Stimulated activated naive B cell treated with anti-CD40 and anti-IgM and Interleukin-4, amounts not matched to agents 10 μg/mL and 1 μg/mL and 100 μg/mL, for 72 hours (primary cell): ENCODE measurements around the gene ZSCAN1.
A peak's percentile ranks its signal among the peaks of the same experiment; 100 is the strongest.
"Not testable (repeated sequence)": the region's sequence is repeated elsewhere in the genome, so short reads cannot be mapped to it uniquely, and the experiment has no call there.

Experiments used
- ATAC-seq, 2 donors: fragments of 150-1000 bp; cut with Tn5 transposase; replicated peaks; 2 replicates each; pipeline ENCODE4 v1.10.0; 2021; ENCODE audit warnings: moderate library complexity in 1 of 2
- DNase-seq: peaks from one replicate; pipeline ENCODE4 v3.0.0; 2021
- H3K27ac Mint-ChIP-seq: one replicate; pipeline ENCODE4 v1.8.0; 2022; ENCODE audit warnings: mild to moderate bottlenecking, mixed read lengths
- H3K27me3 Mint-ChIP-seq, 2 donors: one replicate each; pipeline ENCODE4 v1.8.0; 2022; ENCODE audit warnings: mixed read lengths in 2 of 2
- H3K36me3 Mint-ChIP-seq, 2 donors: one replicate each; pipeline ENCODE4 v1.8.0; 2022; ENCODE audit warnings: mixed read lengths in 2 of 2, mild to moderate bottlenecking in 1 of 2
- H3K4me1 Mint-ChIP-seq, 2 donors: one replicate each; pipeline ENCODE4 v1.8.0; 2022; ENCODE audit warnings: mixed read lengths in 2 of 2, mild to moderate bottlenecking in 1 of 2
- H3K4me3 Mint-ChIP-seq, 2 donors: one replicate each; pipeline ENCODE4 v1.8.0; 2022; ENCODE audit warnings: mild to moderate bottlenecking in 2 of 2, mixed read lengths in 2 of 2, moderate library complexity in 1 of 2
- H3K9me3 Mint-ChIP-seq, 2 donors: one replicate each; pipeline ENCODE4 v1.8.0; 2022; ENCODE audit warnings: mixed read lengths in 2 of 2, mild to moderate bottlenecking in 1 of 2

The ZSCAN1 gene, protein sequence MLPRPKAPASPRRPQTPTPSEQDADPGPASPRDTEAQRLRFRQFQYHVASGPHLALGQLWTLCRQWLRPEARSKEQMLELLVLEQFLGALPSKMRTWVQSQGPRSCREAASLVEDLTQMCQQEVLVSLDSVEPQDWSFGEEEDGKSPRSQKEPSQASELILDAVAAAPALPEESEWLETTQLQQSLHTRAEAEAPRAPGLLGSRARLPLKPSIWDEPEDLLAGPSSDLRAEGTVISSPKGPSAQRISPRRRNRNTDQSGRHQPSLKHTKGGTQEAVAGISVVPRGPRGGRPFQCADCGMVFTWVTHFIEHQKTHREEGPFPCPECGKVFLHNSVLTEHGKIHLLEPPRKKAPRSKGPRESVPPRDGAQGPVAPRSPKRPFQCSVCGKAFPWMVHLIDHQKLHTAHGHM

DNA sequence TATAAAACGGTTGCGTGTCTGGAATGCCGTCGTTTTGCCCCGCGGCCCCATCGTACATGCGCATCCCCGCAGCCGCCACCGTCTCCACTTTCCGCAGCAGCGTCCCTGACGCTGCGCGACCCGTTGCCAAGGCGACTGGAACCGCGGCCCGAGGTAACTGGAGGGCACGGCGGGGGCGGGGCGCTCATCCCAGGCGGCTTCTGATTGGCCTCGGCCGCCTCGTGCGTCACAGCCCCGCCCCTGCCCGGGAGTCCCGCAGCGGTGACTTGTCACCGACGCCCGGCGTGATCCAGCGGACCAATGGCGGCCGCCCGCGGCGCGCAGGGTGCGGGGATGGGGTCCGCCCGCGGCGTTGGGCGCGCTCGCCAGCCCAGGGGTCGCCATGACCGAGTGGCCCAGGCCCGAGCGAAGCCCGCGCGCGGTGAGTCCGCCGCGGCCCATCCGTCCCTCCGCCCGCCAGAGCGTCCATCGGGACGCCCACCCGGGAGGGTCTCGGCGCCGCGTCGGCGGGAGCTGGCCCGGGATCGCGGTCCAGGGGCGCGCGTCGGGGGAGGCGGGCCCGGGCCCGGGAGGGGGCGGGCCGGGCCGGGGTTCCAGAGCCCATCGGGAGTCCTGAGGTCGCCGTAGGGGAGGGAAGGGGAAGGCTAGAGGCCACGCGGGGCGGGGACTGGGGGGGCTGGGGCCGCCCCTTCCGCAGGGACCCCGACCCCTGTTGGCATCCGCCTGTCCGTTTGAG is at the start of gene ZSCAN1:
Gene ZSCAN1 (plus strand): TSS at position 285 of the 736 bp plus-strand sequence. CDS start 3,812 bp downstream, outside the sequence.
- Mint-ChIP-seq H3K4me3 (peak within 1 kb of the TSS; percentile 81 to 84), H3K27ac (peak within 1 kb of the TSS; percentile 91), H3K36me3 (peaks cover 13 to 25% of the 10 kb centered on the region in 2 donors), H3K27me3 (peaks cover 40 to 54% of the 10 kb centered on the region in 2 donors), H3K4me1 (peaks cover 7 to 14% of the 10 kb centered on the region in 2 donors), H3K9me3 (peaks cover 20 to 24% of the 10 kb centered on the region in 2 donors)
- peak; percentile 95 to 98 for ATAC-seq
- DNase-seq, result peak; percentile 81

- Mint-ChIP-seq H3K27ac (no peak overlapping the region), H3K9me3 (peaks cover 35 to 41% of the 10 kb centered on the region in 2 donors), H3K4me3 (no peak overlapping the region), H3K36me3 (peaks cover 72 to 95% of the 10 kb centered on the region in 2 donors), H3K27me3 (no peaks in the 10 kb centered on the region), H3K4me1 (peaks cover 0 to 2% of the 10 kb centered on the region in 2 donors)
- DNase-seq, result no peak
- ATAC-seq, result no peak
Measured at GRCh38 chr19:57992841-57993240, 41.0 kb upstream of the ZSCAN1 start.

DNA sequence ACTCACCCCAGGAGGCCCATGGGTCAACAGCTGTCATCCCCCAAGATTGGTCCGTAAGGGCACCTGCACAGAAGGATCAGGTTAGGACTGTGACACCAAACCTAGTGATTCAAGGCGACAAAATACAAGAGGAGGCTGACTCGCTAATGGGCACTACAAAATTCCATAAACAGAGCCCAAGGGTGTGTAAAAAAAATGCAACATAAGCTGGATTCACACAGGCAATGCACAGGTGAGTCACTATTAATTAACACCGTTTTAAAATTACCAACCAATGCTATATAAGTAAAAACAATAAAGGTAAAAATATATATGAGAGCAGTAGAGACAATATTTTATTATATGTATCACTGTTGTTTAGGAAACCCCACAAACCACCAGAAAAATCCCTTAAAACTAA is 33.1 kb upstream of the ZSCAN1 start:
- Mint-ChIP-seq H3K27me3 (no peaks in the 10 kb centered on the region), H3K4me1 (peaks cover 24 to 51% of the 10 kb centered on the region in 2 donors), H3K4me3 (peak overlapping the region in 1 of 2 donors; percentile 95), H3K36me3 (peaks cover 67 to 87% of the 10 kb centered on the region in 2 donors), H3K27ac (peak overlapping the region; percentile 83), H3K9me3 (peaks cover 19 to 20% of the 10 kb centered on the region in 2 donors)
- ATAC-seq (no peak), DNase-seq (no peak)

DNA sequence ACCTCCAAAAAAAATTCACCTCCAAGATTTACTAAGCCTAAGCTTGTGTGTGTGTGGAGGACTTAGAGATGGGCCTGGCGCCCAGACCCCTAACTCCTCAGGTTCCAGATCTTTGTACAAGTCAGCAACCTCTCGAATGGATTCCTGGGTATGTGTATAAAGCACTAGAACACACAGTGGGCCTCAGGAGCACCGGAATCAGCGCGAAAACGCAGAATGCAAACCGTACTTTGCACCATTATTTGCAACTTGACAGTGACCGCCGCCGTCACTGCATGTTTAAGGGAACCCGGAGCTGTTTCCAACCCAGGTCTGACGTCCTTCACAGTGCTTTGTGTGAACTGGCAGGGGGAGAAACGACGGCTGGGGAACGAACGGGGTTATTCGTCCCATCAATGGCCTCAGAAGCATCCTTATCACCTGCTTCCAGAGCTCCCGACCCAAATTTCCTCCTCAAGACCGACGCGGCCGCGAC is 31.9 kb upstream of the ZSCAN1 start:
- ATAC-seq (peak; percentile 33 to 35), DNase-seq (no peak)

DNA sequence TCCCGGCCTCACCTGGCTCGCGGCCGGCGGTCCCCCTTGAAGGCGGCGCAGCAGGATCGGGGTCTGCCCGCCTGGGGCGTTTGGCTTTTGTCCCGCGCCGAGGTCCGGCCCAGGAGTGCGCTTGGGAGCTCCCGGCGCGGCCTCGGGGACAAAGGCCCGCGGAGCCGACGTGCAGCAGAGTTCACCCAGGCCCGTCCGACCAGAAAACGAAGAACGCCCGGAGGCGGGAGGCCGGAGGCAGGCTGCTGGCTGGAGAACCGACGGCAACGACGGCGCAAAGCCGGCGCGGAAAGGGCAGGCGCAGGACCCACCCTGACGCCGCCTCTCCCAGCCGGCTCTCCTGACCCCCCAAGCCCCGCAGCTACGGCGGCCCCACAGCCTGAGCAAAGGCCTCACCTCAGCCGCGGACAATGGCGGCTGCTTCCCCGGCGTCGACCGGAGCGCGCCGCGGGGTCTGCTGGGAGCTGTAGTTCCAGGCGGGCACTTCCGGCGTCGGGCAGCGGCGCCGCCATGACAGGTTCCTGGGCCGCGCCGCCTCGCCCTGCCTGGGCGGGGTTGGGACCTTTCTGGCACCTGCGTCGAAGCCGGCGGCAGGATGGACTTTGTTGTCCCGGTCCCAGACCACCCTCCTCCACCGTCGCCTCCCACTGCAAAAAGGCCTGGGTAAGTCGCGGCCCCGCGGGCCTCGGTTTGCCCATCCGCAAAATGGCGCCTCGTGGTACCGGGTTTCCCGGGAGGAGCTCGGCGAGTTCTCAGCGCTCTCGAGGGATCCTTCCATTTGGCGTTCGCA is 31.2 kb upstream of the ZSCAN1 start, which contains the start of gene ZNF606:
Gene ZNF606 (minus strand): TSS at position 437 of the 790 bp plus-strand sequence. CDS start 1,501 bp downstream, outside the sequence.
- Mint-ChIP-seq H3K9me3 (peaks cover 16 to 20% of the 10 kb centered on the region in 2 donors), H3K4me3 (peak within 1 kb of the TSS; percentile 92 to 95), H3K4me1 (peaks cover 24 to 56% of the 10 kb centered on the region in 2 donors), H3K27me3 (no peaks in the 10 kb centered on the region), H3K27ac (peak within 1 kb of the TSS; percentile 97), H3K36me3 (peaks cover 70 to 87% of the 10 kb centered on the region in 2 donors)
- DNase-seq (peak; percentile 81), ATAC-seq (peak; percentile 98)

More for the DNA sequence above, 31.9 kb upstream of the ZSCAN1 start:
- Mint-ChIP-seq H3K27me3 (no peaks in the 10 kb centered on the region), H3K4me3 (peak overlapping the region; percentile 92 to 95), H3K9me3 (peaks cover 12 to 19% of the 10 kb centered on the region in 2 donors), H3K4me1 (peaks cover 24 to 52% of the 10 kb centered on the region in 2 donors), H3K27ac (peak overlapping the region; percentile 97), H3K36me3 (peaks cover 65 to 87% of the 10 kb centered on the region in 2 donors)

DNA sequence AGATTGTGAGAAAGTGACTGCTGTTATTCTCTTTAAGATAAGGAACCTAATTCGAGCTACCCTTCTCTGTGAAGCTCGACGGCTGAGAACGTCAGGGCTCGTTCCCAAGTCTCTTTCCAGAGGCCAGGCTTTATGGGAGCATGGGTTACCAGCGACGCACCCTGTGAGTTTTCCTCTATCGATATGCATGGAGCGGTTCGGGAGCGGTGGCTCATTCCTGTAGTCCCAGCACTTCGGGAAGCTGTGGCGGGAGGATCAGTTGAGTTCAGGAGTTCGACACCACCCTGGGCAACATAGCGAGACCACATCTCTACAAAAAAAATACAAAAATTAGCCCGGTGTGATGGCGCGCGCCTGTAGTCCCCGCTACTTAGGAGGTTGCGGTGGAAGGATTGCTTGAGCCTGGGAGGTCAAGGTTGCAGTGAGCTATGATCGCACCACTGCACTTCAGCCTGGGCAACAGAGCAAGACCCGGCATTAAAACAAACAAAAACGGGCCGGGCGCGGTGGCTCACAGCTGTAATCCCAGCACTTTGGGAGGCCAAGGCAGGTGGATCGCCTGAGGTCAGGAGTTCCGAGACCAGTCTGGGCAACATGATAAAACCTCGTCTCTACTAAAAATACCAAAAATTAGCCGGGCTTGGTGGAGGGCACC is 30.5 kb upstream of the ZSCAN1 start:
- peak in 1 of 2 donors; percentile 5 for ATAC-seq
- Mint-ChIP-seq H3K27me3 (no peaks in the 10 kb centered on the region), H3K4me1 (peaks cover 27 to 58% of the 10 kb centered on the region in 2 donors), H3K36me3 (peaks cover 75 to 86% of the 10 kb centered on the region in 2 donors), H3K4me3 (peak overlapping the region; percentile 92 to 95), H3K27ac (peak overlapping the region; percentile 97), H3K9me3 (peaks cover 18 to 23% of the 10 kb centered on the region in 2 donors)
- no peak for DNase-seq

DNA sequence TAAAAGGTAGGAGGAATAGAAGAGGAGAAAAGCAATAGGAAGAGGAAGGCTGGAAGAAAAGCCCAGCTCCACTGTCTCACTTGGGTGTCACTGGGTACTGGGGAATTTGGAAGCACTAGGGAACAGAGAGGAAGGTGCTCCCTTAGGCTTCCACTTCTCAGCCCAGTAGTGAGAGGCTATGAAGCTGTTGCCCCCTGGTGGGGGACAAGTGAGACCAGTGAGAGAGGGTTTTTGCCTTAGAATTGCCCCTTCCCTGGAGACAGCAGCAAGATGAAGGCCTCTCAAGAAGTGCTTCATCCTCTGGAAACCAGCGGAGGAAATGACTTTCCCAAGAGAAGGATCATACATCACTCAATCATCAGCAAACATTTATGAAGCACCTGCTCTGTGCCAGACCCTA is 26.5 kb upstream of the ZSCAN1 start:
- no peak for DNase-seq
- H3K4me1 Mint-ChIP-seq, result peaks cover 20 to 38% of the 10 kb centered on the region in 2 donors
- no peak for ATAC-seq
- no peak overlapping the region for H3K4me3 Mint-ChIP-seq
- H3K9me3 Mint-ChIP-seq, result peaks cover 13 to 22% of the 10 kb centered on the region in 2 donors
- H3K36me3 Mint-ChIP-seq, result peaks cover 53 to 64% of the 10 kb centered on the region in 2 donors
- no peak overlapping the region for H3K27ac Mint-ChIP-seq
- no peaks in the 10 kb centered on the region for H3K27me3 Mint-ChIP-seq

- not testable (repeated sequence) for DNase-seq, H3K27me3 Mint-ChIP-seq, ATAC-seq
- H3K36me3 Mint-ChIP-seq, result peaks cover 47 to 64% of the 10 kb centered on the region in 2 donors
- peaks cover 14 to 21% of the 10 kb centered on the region in 2 donors for H3K9me3 Mint-ChIP-seq
- peaks cover 17 to 33% of the 10 kb centered on the region in 2 donors for H3K4me1 Mint-ChIP-seq
- peak overlapping the region; percentile 98 for H3K27ac Mint-ChIP-seq
- H3K4me3 Mint-ChIP-seq, result peak overlapping the region; percentile 84 to 93
Measured at GRCh38 chr19:58008877-58009276, 24.9 kb upstream of the ZSCAN1 start.

- Mint-ChIP-seq H3K9me3 (peaks cover 13 to 17% of the 10 kb centered on the region in 2 donors), H3K4me1 (peaks cover 13 to 29% of the 10 kb centered on the region in 2 donors), H3K27ac (peak overlapping the region; percentile 98), H3K36me3 (peaks cover 43 to 60% of the 10 kb centered on the region in 2 donors), H3K27me3 (no peaks in the 10 kb centered on the region), H3K4me3 (peak overlapping the region; percentile 84 to 93)
- ATAC-seq, result no peak
- no peak for DNase-seq
Measured at GRCh38 chr19:58009301-58009665, 24.5 kb upstream of the ZSCAN1 start.

DNA sequence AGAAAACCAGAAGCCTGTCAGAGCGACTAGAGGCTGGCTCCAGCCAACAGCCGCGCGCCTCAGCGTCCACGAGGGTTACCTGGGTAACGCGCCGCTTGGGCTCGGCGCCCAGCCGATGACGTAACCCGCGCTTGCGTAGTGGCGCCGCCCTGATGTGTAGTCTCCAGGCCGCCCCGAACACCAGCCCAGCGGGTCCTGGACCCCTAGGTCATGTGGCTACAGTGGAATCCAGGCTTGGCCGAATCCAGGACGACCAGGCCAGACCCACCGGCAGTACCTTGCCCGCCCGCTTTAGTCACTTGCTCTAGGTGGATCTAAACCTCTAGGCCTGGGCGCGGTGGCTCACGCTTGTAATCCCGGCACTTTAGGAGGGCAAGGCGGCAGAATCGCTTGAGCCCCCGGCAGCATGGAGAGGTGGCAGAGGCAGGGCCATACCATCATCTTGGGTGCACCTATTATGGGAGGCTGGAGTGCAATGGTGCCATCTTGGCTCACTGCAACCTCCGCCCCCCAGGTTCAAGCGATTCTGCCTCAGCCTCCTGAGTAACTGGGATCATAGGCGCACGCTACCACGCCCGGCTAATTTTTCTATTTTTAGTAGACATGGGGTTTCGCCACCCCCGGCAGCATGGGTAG is 24.0 kb upstream of the ZSCAN1 start:
- peak; percentile 98 for ATAC-seq
- peaks cover 9 to 13% of the 10 kb centered on the region in 2 donors for H3K9me3 Mint-ChIP-seq
- H3K4me3 Mint-ChIP-seq, result peak overlapping the region; percentile 84 to 93
- H3K27me3 Mint-ChIP-seq, result no peaks in the 10 kb centered on the region
- DNase-seq, result peak; percentile 87
- H3K36me3 Mint-ChIP-seq, result peaks cover 38 to 55% of the 10 kb centered on the region in 2 donors
- peaks cover 8 to 24% of the 10 kb centered on the region in 2 donors for H3K4me1 Mint-ChIP-seq
- peak overlapping the region; percentile 98 for H3K27ac Mint-ChIP-seq

DNA sequence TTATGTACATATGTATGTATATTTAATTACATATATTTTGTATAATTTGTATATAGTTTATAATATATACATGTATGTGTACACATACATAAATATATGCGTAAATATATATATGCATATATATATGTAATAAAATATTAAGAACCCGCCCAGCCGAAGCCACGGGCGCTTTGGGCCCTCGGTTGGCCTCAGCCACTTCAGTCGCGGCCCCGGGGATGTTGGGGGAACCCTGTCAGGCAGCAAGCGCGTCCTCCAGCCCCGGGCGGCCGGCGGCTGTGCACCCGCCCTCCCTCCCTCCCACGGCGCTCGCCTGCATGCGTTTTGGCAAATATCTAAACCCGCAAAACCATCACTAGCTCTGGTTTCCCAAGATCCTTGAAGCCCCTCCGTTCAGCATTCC is 23.3 kb upstream of the ZSCAN1 start:
- H3K27ac Mint-ChIP-seq, result no peak overlapping the region
- DNase-seq (no peak), ATAC-seq (no peak)
- peaks cover 31 to 48% of the 10 kb centered on the region in 2 donors for H3K36me3 Mint-ChIP-seq
- H3K27me3 Mint-ChIP-seq, result no peaks in the 10 kb centered on the region
- peaks cover 9 to 11% of the 10 kb centered on the region in 2 donors for H3K9me3 Mint-ChIP-seq
- H3K4me1 Mint-ChIP-seq, result peaks cover 8 to 20% of the 10 kb centered on the region in 2 donors
- H3K4me3 Mint-ChIP-seq, result peak overlapping the region; percentile 60 to 84

GRCh38 chr19:58014141-58014540 is 19.7 kb upstream of the ZSCAN1 start:
- Mint-ChIP-seq H3K4me1 (peaks cover 2 to 5% of the 10 kb centered on the region in 2 donors), H3K9me3 (peaks cover 4% of the 10 kb centered on the region in 2 donors), H3K27me3 (peaks cover 8 to 18% of the 10 kb centered on the region in 2 donors), H3K27ac (no peak overlapping the region), H3K4me3 (no peak overlapping the region), H3K36me3 (peaks cover 12 to 20% of the 10 kb centered on the region in 2 donors)
- no peak for ATAC-seq
- DNase-seq, result no peak
